Smooth muscle cell of bladder (primary cell): ENCODE results near the gene FAM209A. TPM values are rescaled to one million over a fixed set of nuclear protein-coding genes. Genes with fewer than 3 reads are reported as not detected.

Source experiments
- total RNA-seq: library from RNA; depleted of rRNA; stranded (reverse); fragments of >200 nt; gene quantifications from 2 replicates; pipeline ENCODE4 v1.2.3, GENCODE V29; 2014

Gene FAM209A, protein sequence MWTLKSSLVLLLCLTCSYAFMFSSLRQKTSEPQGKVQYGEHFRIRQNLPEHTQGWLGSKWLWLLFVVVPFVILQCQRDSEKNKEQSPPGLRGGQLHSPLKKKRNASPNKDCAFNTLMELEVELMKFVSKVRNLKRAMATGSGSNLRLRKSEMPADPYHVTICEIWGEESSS
- not detected in 2 replicates for total RNA-seq

DNA sequence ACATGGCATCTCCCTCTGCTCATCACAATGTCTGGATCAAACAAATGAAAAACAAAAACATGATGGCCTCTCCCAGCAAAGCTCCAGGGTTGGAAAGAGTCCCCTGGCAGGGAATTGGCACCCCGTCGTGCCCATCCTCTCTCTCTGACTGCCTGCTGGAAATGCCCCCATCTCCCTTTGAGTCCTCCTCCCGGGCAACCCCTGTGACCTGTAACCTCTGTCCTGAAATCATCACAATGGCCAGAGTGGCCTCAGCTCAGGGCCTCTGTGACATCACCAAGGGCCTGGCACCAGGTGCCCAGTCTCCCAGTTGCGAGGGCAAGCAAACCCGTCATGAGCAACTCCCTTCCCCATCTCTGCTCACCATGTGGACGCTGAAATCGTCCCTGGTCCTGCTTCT, at the start of gene FAM209A:
Gene FAM209A, plus strand, starts transcription at position 301 of the 400 bp plus-strand sequence. Its CDS starts 65 bp downstream, at position 366.

DNA sequence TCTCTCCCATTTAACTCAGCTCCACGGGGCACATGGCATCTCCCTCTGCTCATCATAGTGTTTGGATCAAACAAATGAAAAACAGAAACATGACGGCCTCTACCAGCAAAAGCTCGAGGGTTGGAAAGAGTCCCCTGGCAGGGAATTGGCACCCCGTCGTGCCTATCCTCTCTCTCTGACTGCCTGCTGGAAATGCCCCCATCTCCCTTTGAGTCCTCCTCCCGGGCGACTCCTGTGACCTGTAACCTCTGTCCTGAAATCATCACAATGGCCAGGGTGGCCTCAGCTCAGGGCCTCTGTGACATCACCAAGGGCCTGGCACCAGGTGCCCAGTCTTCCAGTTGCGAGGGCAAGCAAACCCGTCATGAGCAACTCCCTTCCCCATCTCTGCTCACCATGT, 8.4 kb downstream of the FAM209A start, which contains the start of gene FAM209B:
Gene FAM209B, plus strand, starts transcription at position 301 of the 400 bp plus-strand sequence. Its CDS starts 96 bp downstream, at position 397.

Other genes with a start within 250 kb of the FAM209A start
- 36.4 and 46.1 TPM in 2 replicates for gene FAM210B, start 165.8 kb upstream of the FAM209A start, total RNA-seq
- gene AURKA, start 132.5 kb upstream of the FAM209A start, total RNA-seq: 5.6 and 5.8 TPM in 2 replicates
- 19.2 and 24.7 TPM in 2 replicates for gene CSTF1, start 132.1 kb upstream of the FAM209A start, total RNA-seq
- gene CASS4, start 112.5 kb upstream of the FAM209A start, total RNA-seq: 0.09 and 0.14 TPM in 2 replicates
- gene RTF2, start 56.1 kb upstream of the FAM209A start, total RNA-seq: 85.2 and 86.0 TPM in 2 replicates
- gene FAM209B, start 8.5 kb downstream of the FAM209A start, total RNA-seq: not detected in 2 replicates
- under 0.01 TPM in 1 of 2 replicates, not detected in the other for gene TFAP2C, start 104.6 kb downstream of the FAM209A start, total RNA-seq